Measurements from ENCODE around the gene MKNK2.
"Not testable (repeated sequence)": the region's sequence is repeated elsewhere in the genome, so short reads cannot be mapped to it uniquely, and the experiment has no call there.

The MKNK2 gene

GRCh38 chr19:2039959-2040646 lies 10.9 kb downstream of the MKNK2 start:
- Histone ChIP-seq H3K4me3 (no peak overlapping the region), H3K4me1 (peaks cover 12% of the 10 kb centered on the region), H3K36me3 (replicated peaks) (peaks cover 38% of the 10 kb centered on the region), H3K9me3 (no peaks in the 10 kb centered on the region), H3K27me3 (ENCODE audit: low read depth) (no peaks in the 10 kb centered on the region)
- no peak for DNase-seq (ENCODE audit: low spot score in 2 of 2)
- in situ Hi-C loops (cut with MboI; ENCODE audit: low sequenced_read_pairs), result no loop called here

- no peaks in the 10 kb centered on the region for H3K27me3 ChIP-seq (ENCODE audit: low read depth)
- peaks cover 12% of the 10 kb centered on the region for H3K4me1 ChIP-seq
- no peaks in the 10 kb centered on the region for H3K9me3 ChIP-seq
- in situ Hi-C loops (cut with MboI; ENCODE audit: low sequenced_read_pairs), result no loop called here
- H3K4me3 ChIP-seq, result no peak overlapping the region
- H3K36me3 ChIP-seq (replicated peaks), result peaks cover 38% of the 10 kb centered on the region
- DNase-seq (ENCODE audit: low spot score in 2 of 2), result no peak
Measured at GRCh38 chr19:2039089-2039958, 11.7 kb downstream of the MKNK2 start.

GRCh38 chr19:2038284-2039088 lies 12.6 kb downstream of the MKNK2 start:
- in situ Hi-C loops (cut with MboI; ENCODE audit: low sequenced_read_pairs), result no loop called here

GRCh38 chr19:2037651-2038255 lies 13.3 kb downstream of the MKNK2 start:
- no peak overlapping the region for H3K4me3 ChIP-seq
- in situ Hi-C loops (cut with MboI; ENCODE audit: low sequenced_read_pairs), result no loop called here
- H3K9me3 ChIP-seq, result no peaks in the 10 kb centered on the region
- no peak for DNase-seq (ENCODE audit: low spot score in 2 of 2)
- H3K27me3 ChIP-seq (ENCODE audit: low read depth), result no peaks in the 10 kb centered on the region
- H3K4me1 ChIP-seq, result peaks cover 11% of the 10 kb centered on the region
- H3K36me3 ChIP-seq (replicated peaks), result peaks cover 30% of the 10 kb centered on the region

More at GRCh38 chr19:2038284-2039088, 12.6 kb downstream of the MKNK2 start:
- H3K36me3 ChIP-seq (replicated peaks), result peaks cover 37% of the 10 kb centered on the region
- no peaks in the 10 kb centered on the region for H3K9me3 ChIP-seq
- H3K4me1 ChIP-seq, result peaks cover 12% of the 10 kb centered on the region
- no peak overlapping the region for H3K4me3 ChIP-seq
- DNase-seq (ENCODE audit: low spot score in 2 of 2), result no peak
- no peaks in the 10 kb centered on the region for H3K27me3 ChIP-seq (ENCODE audit: low read depth)

- Histone ChIP-seq H3K27me3 (ENCODE audit: low read depth) (no peaks in the 10 kb centered on the region), H3K4me1 (peaks cover under 1% of the 10 kb centered on the region; the same call in 1 of the 2 replicates), H3K36me3 (replicated peaks) (peaks cover 22% of the 10 kb centered on the region), H3K4me3 (no peak overlapping the region), H3K9me3 (no peaks in the 10 kb centered on the region)
- in situ Hi-C loops (cut with MboI; ENCODE audit: low sequenced_read_pairs), result no loop called here
- DNase-seq (ENCODE audit: low spot score in 2 of 2), result no peak
Measured at GRCh38 chr19:2036424-2036823, 14.6 kb downstream of the MKNK2 start.

GRCh38 chr19:2035590-2035991 lies 15.5 kb downstream of the MKNK2 start:
- no peaks in the 10 kb centered on the region for H3K27me3 ChIP-seq (ENCODE audit: low read depth)
- no peak overlapping the region for H3K4me3 ChIP-seq
- peak in 1 of 2 experiments; percentile 35 for DNase-seq (ENCODE audit: low spot score in 2 of 2)
- no peaks in the 10 kb centered on the region for H3K9me3 ChIP-seq
- in situ Hi-C loops (cut with MboI; ENCODE audit: low sequenced_read_pairs), result no loop called here
- H3K4me1 ChIP-seq, result no peaks in the 10 kb centered on the region; the same call in 1 of the 2 replicates
- H3K36me3 ChIP-seq (replicated peaks), result peaks cover 13% of the 10 kb centered on the region

GRCh38 chr19:2034729-2035589 lies 16.1 kb downstream of the MKNK2 start:
- 0 out of 2 replicates have a peak overlapping the region, but pooled peaks have one; percentile 4 for H3K4me3 ChIP-seq
- no peaks in the 10 kb centered on the region for H3K9me3 ChIP-seq
- H3K36me3 ChIP-seq (replicated peaks), result peaks cover 7% of the 10 kb centered on the region
- H3K4me1 ChIP-seq, result no peaks in the 10 kb centered on the region; the same call in 1 of the 2 replicates
- in situ Hi-C loops (cut with MboI; ENCODE audit: low sequenced_read_pairs), result no loop called here
- no peaks in the 10 kb centered on the region for H3K27me3 ChIP-seq (ENCODE audit: low read depth)
- DNase-seq (ENCODE audit: low spot score in 2 of 2), result peak; percentile 47 to 92

- H3K4me1 ChIP-seq; H3K36me3 ChIP-seq (replicated peaks); in situ Hi-C loops (cut with MboI; ENCODE audit: low sequenced_read_pairs); H3K9me3 ChIP-seq; DNase-seq (ENCODE audit: low spot score in 2 of 2); H3K27me3 ChIP-seq (ENCODE audit: low read depth): not testable (repeated sequence)
- H3K4me3 ChIP-seq, result 0 out of 2 replicates have a peak overlapping the region, but pooled peaks have one; percentile 4
Measured at GRCh38 chr19:2034253-2034652, 16.8 kb downstream of the MKNK2 start.

GRCh38 chr19:2033825-2034159 lies 17.3 kb downstream of the MKNK2 start:
- H3K36me3 ChIP-seq (replicated peaks), result peaks cover 5% of the 10 kb centered on the region
- no peak overlapping the region for H3K4me3 ChIP-seq
- no peaks in the 10 kb centered on the region for H3K27me3 ChIP-seq (ENCODE audit: low read depth)
- H3K4me1 ChIP-seq, result no peaks in the 10 kb centered on the region; the same call in 1 of the 2 replicates
- in situ Hi-C loops (cut with MboI; ENCODE audit: low sequenced_read_pairs), result no loop called here
- DNase-seq (ENCODE audit: low spot score in 2 of 2), result no peak
- no peaks in the 10 kb centered on the region for H3K9me3 ChIP-seq

- no peak for DNase-seq (ENCODE audit: low spot score in 2 of 2)
- H3K27me3 ChIP-seq (ENCODE audit: low read depth), result no peaks in the 10 kb centered on the region
- in situ Hi-C loops (cut with MboI; ENCODE audit: low sequenced_read_pairs), result no loop called here
- H3K36me3 ChIP-seq (replicated peaks), result no peaks in the 10 kb centered on the region; the same call in 1 of the 2 replicates
- no peaks in the 10 kb centered on the region; the same call in 1 of the 2 replicates for H3K4me1 ChIP-seq
- no peak overlapping the region for H3K4me3 ChIP-seq
- H3K9me3 ChIP-seq, result no peaks in the 10 kb centered on the region
Measured at GRCh38 chr19:2033115-2033824, 17.8 kb downstream of the MKNK2 start.

- Histone ChIP-seq H3K4me1 (no peaks in the 10 kb centered on the region; the same call in 1 of the 2 replicates), H3K9me3 (no peaks in the 10 kb centered on the region), H3K27me3 (ENCODE audit: low read depth) (no peaks in the 10 kb centered on the region), H3K4me3 (no peak overlapping the region), H3K36me3 (replicated peaks) (no peaks in the 10 kb centered on the region)
- no peak for DNase-seq (ENCODE audit: low spot score in 2 of 2)
- in situ Hi-C loops (cut with MboI; ENCODE audit: low sequenced_read_pairs), result no loop called here
Measured at GRCh38 chr19:2032296-2032941, 18.6 kb downstream of the MKNK2 start.

GRCh38 chr19:2027361-2027760 lies 23.7 kb downstream of the MKNK2 start:
- in situ Hi-C loops (cut with MboI; ENCODE audit: low sequenced_read_pairs), result no loop called here
- Histone ChIP-seq H3K4me1 (no peaks in the 10 kb centered on the region), H3K36me3 (replicated peaks) (no peaks in the 10 kb centered on the region), H3K9me3 (no peaks in the 10 kb centered on the region), H3K4me3 (no peak overlapping the region), H3K27me3 (ENCODE audit: low read depth) (no peaks in the 10 kb centered on the region)
- DNase-seq (ENCODE audit: low spot score in 2 of 2), result no peak
